Ovary (tissue), 10 donors: Measurements from ENCODE around the gene MYH3. TPM values are rescaled to one million over a fixed set of nuclear protein-coding genes. Genes with fewer than 3 reads are reported as not detected.

Source experiments
- DNase-seq, 5 donors: peaks; one replicate each; pipeline ENCODE4 v3.0.0-alpha.2; 2019 to 2020
- H3K27ac ChIP-seq, 2 donors: fragments of 200-600 bp; one replicate each; pipeline versions ENCODE4 v1.5.1 to v1.8.0; 2019 to 2022
- H3K27me3 ChIP-seq: fragments of 200-600 bp; one replicate; pipeline ENCODE4 v1.8.0; 2022
- H3K36me3 ChIP-seq: fragments of 200-600 bp; sonication (generic); one replicate; pipeline ENCODE4 v1.5.1; 2019
- H3K4me1 ChIP-seq: one replicate; pipeline ENCODE4 v1.8.1; 2013; ENCODE audit warnings: mild to moderate bottlenecking, moderate library complexity; ENCODE audit not compliant: insufficient read depth
- H3K4me3 ChIP-seq: fragments of 200-600 bp; sonication (generic); one replicate; pipeline ENCODE4 v1.5.1; 2017
- H3K9me3 ChIP-seq, 2 donors: fragments of 200-600 bp in 1 of 2; sonication (generic) in 1 of 2; one replicate each; pipeline versions ENCODE4 v1.5.1 to v1.8.1; 2013 to 2019; ENCODE audit warnings: mild to moderate bottlenecking in 1 of 2, moderate library complexity in 1 of 2
- CTCF ChIP-seq, 3 donors: fragments of 450-650 bp in 2 of 3; fragments of 200-600 bp in 1 of 3; IDR thresholded peaks; one replicate each; pipeline versions ENCODE4 v1.5.1 to v1.8.0; 2016 to 2022; ENCODE audit warnings: antibody characterized with exemption in 3 of 3, mild to moderate bottlenecking in 1 of 3
- EP300 ChIP-seq: sonication (generic); formaldehyde crosslinking; IDR thresholded peaks from one replicate; pipeline ENCODE4 v1.6.1; 2017; ENCODE audit warnings: antibody characterized with exemption
- POLR2A ChIP-seq: fragments of 450-650 bp; IDR thresholded peaks from one replicate; pipeline ENCODE4 v1.6.1; 2017; ENCODE audit warnings: antibody characterized with exemption, mild to moderate bottlenecking, moderate library complexity
- WGBS, 3 donors: extraction: QIAGEN DNeasy Blood & Tissue Kit in 1 of 3; methylation state at CpG; one replicate each; pipeline versions ENCODE4 v1.1.5 to v1.1.7; 2013 to 2017; 5-methylcytosine and 5-hydroxymethylcytosine counted together
- intact Hi-C, 4 donors: fragments of 100-400 bp; cut with DNase I; formaldehyde crosslinking; loops; one replicate each; pipeline versions ENCODE4 v1.11.0 to v1.15.1; 2022 to 2023
- long read RNA-seq, 3 donors: library from polyadenylated mRNA in 2 of 3; unstranded in 2 of 3; transcript quantifications; one replicate each; pipeline ENCODE4 v2.0.0 and lab custom pipeline, GENCODE V29; 2021 to 2026
- polyA plus RNA-seq, 2 donors: library from polyadenylated mRNA; stranded (reverse); fragments of 200-250 nt in 1 of 2; fragments of 350-450 nt in 1 of 2; fragmentation: Illumina TruSeq in 1 of 2; extraction: RNeasy Lipid Tissue Mini Kit (QIAGEN cat#74804) in 1 of 2; gene quantifications; one replicate each; pipeline ENCODE4 v1.2.3, GENCODE V29; 2013 to 2014
- total RNA-seq, 7 donors: library from RNA; depleted of rRNA in 2 of 7; stranded (reverse); fragments of >200 nt in 2 of 7; fragmentation: NEBNext Ultra II Directional in 3 of 7; extraction: Animal tissue kit (Norgen Biotek cat#: 25700) in 3 of 7; gene quantifications; one replicate each; pipeline versions ENCODE4 v1.1.0 to v1.2.4, GENCODE V29; 2016 to 2023
- donor health status: DM: no; HTN: no; CAD: no; lungs with moderate emphysema.
- donor health status: DM: no; HTN: no; CAD: no.
- donor health status: Bipolar disorder and iron deficiency.
- donor health status: DM: yes; HTN: yes; CAD: no.
- donor health status: DM: no; HTN: no; CAD: no.
- donor health status: DM: yes; HTN: yes; CAD: no.

Gene MYH3
- total RNA-seq (1 to 10 TPM; 2.2 to 5.7 (median 3.0) TPM), polyA plus RNA-seq (1 to 10 TPM; 1.5 to 2.1 TPM)
- long read RNA-seq, donor 1, partial matches to known transcripts: 4 of 4 reads
- long read RNA-seq, donor 1, other reads (novel, unspliced or antisense): 0 of 4 reads
- long read RNA-seq, donor 2, transcript MYH3-203 (3 exons, 480 nt): major isoform, 6 of 6 reads
- long read RNA-seq, donor 2, partial matches to known transcripts: 0 of 6 reads
- long read RNA-seq, donor 2, other reads (novel, unspliced or antisense): 0 of 6 reads
- long read RNA-seq, donor 3, partial matches to known transcripts: 1 of 2 reads
- long read RNA-seq, donor 3, other reads (novel, unspliced or antisense): 1 of 2 reads

DNA sequence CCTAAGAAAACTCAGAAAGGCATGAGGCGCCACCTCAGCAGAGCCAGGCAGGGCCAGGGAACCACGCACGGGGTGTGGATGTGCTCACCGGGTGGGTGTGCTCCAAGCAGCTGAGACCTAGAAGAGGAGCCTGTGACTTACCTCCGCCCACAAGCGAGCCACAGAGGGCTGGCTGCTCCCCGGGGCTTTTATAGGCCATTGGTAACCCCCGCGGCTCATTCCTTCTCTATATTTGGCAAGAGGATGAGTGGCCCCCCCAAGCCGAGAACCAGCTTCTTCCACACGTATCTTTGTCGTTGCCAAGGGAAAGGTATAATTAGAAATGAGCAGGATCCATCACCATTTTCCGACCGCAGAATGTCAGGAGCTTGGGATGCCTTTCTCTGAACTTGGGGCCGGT lies at the start of gene MYH3:
Gene MYH3, minus strand, starts transcription at position 162 of the 400 bp plus-strand sequence. CDS start 2,245 bp downstream, outside the sequence.
- Histone ChIP-seq H3K4me3 (no peak within 1 kb of the TSS), H3K9me3 (no peaks in the 10 kb centered on the region), H3K36me3 (no peaks in the 10 kb centered on the region), H3K27me3 (no peaks in the 10 kb centered on the region), H3K4me1 (no peaks in the 10 kb centered on the region), H3K27ac (no peak within 1 kb of the TSS)
- WGBS, 3 donors: 77 to 83% (median 80%) methylated on average over 15 of the region's 15 CpGs
- TF ChIP-seq POLR2A: no peak
- no peak for TF ChIP-seq CTCF (IDR thresholded peaks at IDR 0.05)
- no peak for TF ChIP-seq EP300
- intact Hi-C loops: no loop called here
- DNase-seq: no peak

DNA sequence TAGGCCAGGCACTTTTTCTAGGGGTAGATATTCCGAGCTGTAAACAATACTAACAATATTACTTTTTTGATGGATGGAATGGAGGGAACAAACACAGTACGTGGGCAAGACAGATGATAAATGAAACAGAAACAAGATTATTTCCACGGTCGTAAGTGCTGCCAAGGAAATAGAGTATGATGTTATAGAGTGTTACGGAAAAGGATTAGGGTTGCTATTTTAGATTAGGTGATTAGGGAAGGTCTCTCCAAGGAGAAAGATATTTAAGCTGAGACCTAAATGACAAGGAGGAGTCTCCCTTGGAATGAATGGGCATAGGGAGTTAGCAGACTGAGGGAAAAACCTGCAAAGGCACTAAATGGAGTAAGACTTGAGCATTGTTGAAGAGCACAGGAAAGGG lies 48.6 kb upstream of the MYH3 start:
- H3K27ac ChIP-seq: no peak overlapping the region
- H3K27me3 ChIP-seq: no peaks in the 10 kb centered on the region
- intact Hi-C loops: loop anchor here in 1 of 4 donors (5.0 kb wide), 1 partner anchor 612 kb away; no protein-coding TSS in a partner anchor
- no peaks in the 10 kb centered on the region for H3K9me3 ChIP-seq
- no peaks in the 10 kb centered on the region for H3K36me3 ChIP-seq
- peaks cover 3% of the 10 kb centered on the region for H3K4me1 ChIP-seq
- no peak for DNase-seq
- TF ChIP-seq EP300: no peak
- no peak for TF ChIP-seq POLR2A
- no peak for TF ChIP-seq CTCF (IDR thresholded peaks at IDR 0.05)
- 84 to 92% (median 84%) methylated on average over 5 of the region's 5 CpGs for WGBS, 3 donors
- no peak overlapping the region for H3K4me3 ChIP-seq

DNA sequence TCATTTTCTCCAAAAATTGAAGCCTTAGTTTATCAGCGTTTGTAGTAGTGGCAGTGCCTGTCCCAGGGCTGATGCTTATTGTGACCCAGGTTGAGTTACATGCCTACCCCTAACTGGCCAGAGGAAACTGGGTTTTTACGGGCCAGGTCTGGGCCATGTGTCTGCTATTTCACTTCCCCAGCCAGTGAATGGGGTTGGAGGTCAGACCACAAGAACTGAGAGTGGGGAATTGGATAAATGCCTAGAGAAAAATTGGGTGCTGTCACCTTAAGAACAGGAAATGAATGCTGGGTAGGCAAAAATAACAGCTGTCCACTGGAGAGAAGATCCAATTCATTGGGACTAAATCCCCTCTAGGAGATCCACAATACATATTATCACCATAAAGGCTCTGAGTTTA lies 45.5 kb upstream of the MYH3 start:
- 45 to 65% (median 54%) methylated on average over 2 of the region's 2 CpGs for WGBS, 3 donors
- Histone ChIP-seq H3K27me3 (no peaks in the 10 kb centered on the region), H3K4me3 (no peak overlapping the region), H3K27ac (no peak overlapping the region), H3K9me3 (no peaks in the 10 kb centered on the region), H3K4me1 (peaks cover 4% of the 10 kb centered on the region), H3K36me3 (no peaks in the 10 kb centered on the region)
- TF ChIP-seq CTCF (IDR thresholded peaks at IDR 0.05): no peak
- no peak for TF ChIP-seq EP300
- TF ChIP-seq POLR2A: no peak
- intact Hi-C loops: no loop called here
- no peak for DNase-seq

DNA sequence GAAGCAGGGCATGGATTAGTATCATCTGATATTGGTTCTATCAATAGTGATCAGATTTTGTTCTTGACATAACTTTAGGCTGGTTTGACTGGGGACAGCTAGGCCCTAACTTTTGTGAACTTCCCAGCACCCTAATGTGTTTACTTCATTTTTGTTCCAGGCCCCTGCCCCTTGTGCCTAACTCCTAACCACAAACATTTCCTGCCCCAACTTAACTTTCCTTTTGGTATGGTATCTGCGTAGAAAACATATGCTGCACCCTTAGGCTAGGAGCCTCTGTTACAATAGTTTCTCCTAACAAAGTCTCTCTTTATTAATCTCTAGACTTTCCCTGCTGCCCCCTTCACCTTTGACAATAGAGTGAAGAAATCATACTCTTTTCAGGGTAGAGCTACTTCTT lies 42.7 kb upstream of the MYH3 start:
- Histone ChIP-seq H3K27me3 (no peaks in the 10 kb centered on the region), H3K9me3 (no peaks in the 10 kb centered on the region), H3K4me3 (no peak overlapping the region), H3K4me1 (peaks cover 10% of the 10 kb centered on the region), H3K27ac (no peak overlapping the region), H3K36me3 (no peaks in the 10 kb centered on the region)
- WGBS, 3 donors: 90 to 97% (median 97%) methylated on average over 1 of the region's 1 CpG
- DNase-seq: no peak
- intact Hi-C loops: no loop called here
- no peak for TF ChIP-seq EP300
- no peak for TF ChIP-seq POLR2A
- no peak for TF ChIP-seq CTCF (IDR thresholded peaks at IDR 0.05)
